Stimulated activated CD4-positive, alpha-beta T cell treated with anti-CD3 and anti-CD28 coated beads, Interleukin-1b, Interleukin-23, amount 100 ng/mL, for 1 hour (primary cell): Measurements from ENCODE around the gene TMEM179.

Experiments used
- DNase-seq, 2 donors: peaks; one replicate each; pipeline ENCODE4 v3.0.0-alpha.2; 2020; ENCODE audit warnings: low read depth in 2 of 2

TMEM179 gene

GRCh38 chr14:104544362-104544961 is 60.1 kb downstream of the TMEM179 start:
- DNase-seq, result no peak

GRCh38 chr14:104542871-104543830 is 61.4 kb downstream of the TMEM179 start:
- DNase-seq, result no peak

- no peak for DNase-seq
Measured at GRCh38 chr14:104541905-104542465, 62.6 kb downstream of the TMEM179 start.
